ENCODE results near the gene SMOC2. TPM values are rescaled to one million over a fixed set of nuclear protein-coding genes. Genes with fewer than 3 reads are reported as not detected.
A peak's percentile ranks its signal among the peaks of the same experiment; 100 is the strongest.

SMOC2 gene
- total RNA-seq, 1 donor = 0.36 TPM

GRCh38 chr6:168527451-168528210, 86.6 kb downstream of the SMOC2 start:
- peaks cover 17% of the 10 kb centered on the region for H3K4me1 ChIP-seq (ENCODE audit: insufficient read depth, low read length)
- no peak for DNase-seq (ENCODE audit: insufficient read length, low spot score, missing footprints)
- peaks cover 4% of the 10 kb centered on the region for H4K20me1 ChIP-seq (ENCODE audit: insufficient read depth, low read length)
- H3K4me3 ChIP-seq (ENCODE audit: insufficient read depth, low read length) = no peak overlapping the region
- peaks cover 24% of the 10 kb centered on the region for H3K27me3 ChIP-seq (ENCODE audit: insufficient read depth, low read length)
- no peak overlapping the region for H3K27ac ChIP-seq (ENCODE audit: low read depth, low read length)
- H3K36me3 ChIP-seq (ENCODE audit: insufficient read depth, low read length) = no peaks in the 10 kb centered on the region
- no peak for TF ChIP-seq CTCF (IDR thresholded peaks at IDR 0.05; ENCODE audit: extremely low read depth, low read depth, low read length)
- H2AFZ ChIP-seq (ENCODE audit: low read length) = no peak overlapping the region
- no peaks in the 10 kb centered on the region for H3K79me2 ChIP-seq (ENCODE audit: insufficient read depth, low read length)
- H3K9me3 ChIP-seq (ENCODE audit: low read depth, low read length) = no peaks in the 10 kb centered on the region
- H3K4me2 ChIP-seq (ENCODE audit: insufficient read depth, low read length) = peak overlapping the region; percentile 43

- no peak for DNase-seq (ENCODE audit: insufficient read length, low spot score, missing footprints)
- no peak overlapping the region for H2AFZ ChIP-seq (ENCODE audit: low read length)
- no peaks in the 10 kb centered on the region for H3K36me3 ChIP-seq (ENCODE audit: insufficient read depth, low read length)
- no peak for TF ChIP-seq CTCF (IDR thresholded peaks at IDR 0.05; ENCODE audit: extremely low read depth, low read depth, low read length)
- no peaks in the 10 kb centered on the region for H3K79me2 ChIP-seq (ENCODE audit: insufficient read depth, low read length)
- peaks cover 17% of the 10 kb centered on the region for H3K4me1 ChIP-seq (ENCODE audit: insufficient read depth, low read length)
- no peak overlapping the region for H3K27ac ChIP-seq (ENCODE audit: low read depth, low read length)
- H3K27me3 ChIP-seq (ENCODE audit: insufficient read depth, low read length) = peaks cover 31% of the 10 kb centered on the region
- H3K9me3 ChIP-seq (ENCODE audit: low read depth, low read length) = no peaks in the 10 kb centered on the region
- no peak overlapping the region for H3K4me3 ChIP-seq (ENCODE audit: insufficient read depth, low read length)
- peaks cover 4% of the 10 kb centered on the region for H4K20me1 ChIP-seq (ENCODE audit: insufficient read depth, low read length)
- H3K4me2 ChIP-seq (ENCODE audit: insufficient read depth, low read length) = no peak overlapping the region
Observed at GRCh38 chr6:168528474-168529095, 87.6 kb downstream of the SMOC2 start.

- no peak for DNase-seq (ENCODE audit: insufficient read length, low spot score, missing footprints)
- TF ChIP-seq CTCF (IDR thresholded peaks at IDR 0.05; ENCODE audit: extremely low read depth, low read depth, low read length) = no peak
- Histone ChIP-seq H3K27me3 (ENCODE audit: insufficient read depth, low read length) (peaks cover 31% of the 10 kb centered on the region), H3K79me2 (ENCODE audit: insufficient read depth, low read length) (no peaks in the 10 kb centered on the region), H3K27ac (ENCODE audit: low read depth, low read length) (no peak overlapping the region), H3K9me3 (ENCODE audit: low read depth, low read length) (no peaks in the 10 kb centered on the region), H2AFZ (ENCODE audit: low read length) (no peak overlapping the region), H3K36me3 (ENCODE audit: insufficient read depth, low read length) (no peaks in the 10 kb centered on the region), H3K4me3 (ENCODE audit: insufficient read depth, low read length) (no peak overlapping the region), H3K4me1 (ENCODE audit: insufficient read depth, low read length) (peaks cover 17% of the 10 kb centered on the region), H3K4me2 (ENCODE audit: insufficient read depth, low read length) (no peak overlapping the region), H4K20me1 (ENCODE audit: insufficient read depth, low read length) (peaks cover 4% of the 10 kb centered on the region)
Observed at GRCh38 chr6:168529214-168529613, 88.2 kb downstream of the SMOC2 start.

GRCh38 chr6:168530653-168531071, 89.7 kb downstream of the SMOC2 start:
- Histone ChIP-seq H3K36me3 (ENCODE audit: insufficient read depth, low read length) (no peaks in the 10 kb centered on the region), H3K4me2 (ENCODE audit: insufficient read depth, low read length) (no peak overlapping the region), H4K20me1 (ENCODE audit: insufficient read depth, low read length) (peaks cover 4% of the 10 kb centered on the region), H3K27me3 (ENCODE audit: insufficient read depth, low read length) (peaks cover 28% of the 10 kb centered on the region), H3K9me3 (ENCODE audit: low read depth, low read length) (no peaks in the 10 kb centered on the region), H2AFZ (ENCODE audit: low read length) (no peak overlapping the region), H3K4me3 (ENCODE audit: insufficient read depth, low read length) (no peak overlapping the region), H3K79me2 (ENCODE audit: insufficient read depth, low read length) (no peaks in the 10 kb centered on the region), H3K27ac (ENCODE audit: low read depth, low read length) (no peak overlapping the region), H3K4me1 (ENCODE audit: insufficient read depth, low read length) (peaks cover 17% of the 10 kb centered on the region)
- TF ChIP-seq CTCF (IDR thresholded peaks at IDR 0.05; ENCODE audit: extremely low read depth, low read depth, low read length) = no peak
- no peak for DNase-seq (ENCODE audit: insufficient read length, low spot score, missing footprints)
